ENCODE results near the gene MRPL55. TPM values are rescaled to one million over a fixed set of nuclear protein-coding genes. Genes with fewer than 3 reads are reported as not detected.

The MRPL55 gene
- total and polyA plus RNA-seq, 8 donors, result 35.4 to 45.3 (median 40.7) TPM

GRCh38 chr1:228154021-228154669 lies 45.0 kb upstream of the MRPL55 start:
- no peak for TF ChIP-seq CTCF (IDR thresholded peaks at IDR 0.05)
- ATAC-seq (no peak), DNase-seq (peak in 2 of 4 donors; percentile 23 to 25)
- Histone ChIP-seq H3K4me3 (no peak overlapping the region), H3K36me3 (peaks cover 0 to 10% of the 10 kb centered on the region in 2 donors), H3K27ac (no peak overlapping the region), H3K27me3 (peaks cover 3 to 18% of the 10 kb centered on the region in 2 donors), H3K9me3 (no peaks in the 10 kb centered on the region), H3K4me1 (peaks cover 2 to 36% of the 10 kb centered on the region in 2 donors)
- intact Hi-C loops (cut with DNase I), result no loop called here

GRCh38 chr1:228152918-228153258 lies 43.8 kb upstream of the MRPL55 start:
- Histone ChIP-seq H3K4me1 (peaks cover 6 to 48% of the 10 kb centered on the region in 2 donors), H3K4me3 (no peak overlapping the region), H3K9me3 (no peaks in the 10 kb centered on the region), H3K27me3 (peaks cover 0 to 13% of the 10 kb centered on the region in 2 donors), H3K27ac (no peak overlapping the region), H3K36me3 (peaks cover 0 to 22% of the 10 kb centered on the region in 2 donors)
- intact Hi-C loops (cut with DNase I), result no loop called here
- DNase-seq (peak in 1 of 4 donors; percentile 46), ATAC-seq (no peak)
- TF ChIP-seq CTCF (IDR thresholded peaks at IDR 0.05), result no peak

- Histone ChIP-seq H3K9me3 (no peaks in the 10 kb centered on the region), H3K36me3 (peaks cover 0 to 28% of the 10 kb centered on the region in 2 donors), H3K4me1 (peaks cover 6 to 54% of the 10 kb centered on the region in 2 donors), H3K4me3 (no peak overlapping the region), H3K27me3 (peaks cover 0 to 8% of the 10 kb centered on the region in 2 donors), H3K27ac (no peak overlapping the region)
- peak in 2 of 4 donors; percentile 30 to 71 for DNase-seq
- intact Hi-C loops (cut with DNase I), result no loop called here
- ATAC-seq, result no peak
- TF ChIP-seq CTCF (IDR thresholded peaks at IDR 0.05), result no peak
Observed at GRCh38 chr1:228152097-228152917, 43.2 kb upstream of the MRPL55 start.

GRCh38 chr1:228151180-228151925 lies 42.3 kb upstream of the MRPL55 start:
- ATAC-seq (no peak), DNase-seq (peak in 2 of 4 donors; percentile 31 to 70)
- no peak for TF ChIP-seq CTCF (IDR thresholded peaks at IDR 0.05)
- Histone ChIP-seq H3K27me3 (no peaks in the 10 kb centered on the region), H3K27ac (peak overlapping the region; percentile 79 to 81), H3K9me3 (no peaks in the 10 kb centered on the region), H3K4me3 (no peak overlapping the region), H3K4me1 (peaks cover 6 to 55% of the 10 kb centered on the region in 2 donors), H3K36me3 (peaks cover 0 to 38% of the 10 kb centered on the region in 2 donors)
- intact Hi-C loops (cut with DNase I), result no loop called here

Data from left lung (tissue), 10 donors.